Stimulated activated CD4-positive, alpha-beta T cell treated with anti-CD3 and anti-CD28 coated beads, Interleukin-1b, Interleukin-23, amount 100 ng/mL, for 48 hours (primary cell): Measurements from ENCODE around the gene RHOT1.
"Not testable (repeated sequence)": the region's sequence is repeated elsewhere in the genome, so short reads cannot be mapped to it uniquely, and the experiment has no call there.

ENCODE experiments used
- DNase-seq: peaks from one replicate; pipeline ENCODE4 v3.0.0-alpha.2; 2020

The RHOT1 gene

GRCh38 chr17:32240750-32241149 lies 98.4 kb downstream of the RHOT1 start:
- no peak for DNase-seq

GRCh38 chr17:32241640-32242039 lies 99.3 kb downstream of the RHOT1 start:
- no peak for DNase-seq

DNA sequence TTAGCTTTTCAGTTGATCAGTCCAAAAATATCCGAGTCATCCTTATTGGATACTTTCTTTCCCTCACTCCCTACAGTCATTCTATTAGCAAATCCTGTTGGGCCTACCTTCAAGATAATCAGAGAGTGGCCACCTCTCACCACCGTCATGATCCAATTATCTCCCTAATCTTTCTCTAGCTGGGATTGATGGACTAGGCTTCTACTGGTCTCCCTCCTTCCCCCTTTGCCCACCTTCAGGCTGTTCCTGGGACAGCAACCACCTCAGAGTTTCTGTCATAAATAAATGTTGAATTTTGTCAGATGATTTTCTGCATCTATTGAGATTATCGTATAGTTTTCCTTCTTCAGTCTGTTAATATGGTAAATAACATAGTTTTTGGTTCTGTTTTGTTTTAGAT lies 107.2 kb downstream of the RHOT1 start:
- no peak for DNase-seq

DNA sequence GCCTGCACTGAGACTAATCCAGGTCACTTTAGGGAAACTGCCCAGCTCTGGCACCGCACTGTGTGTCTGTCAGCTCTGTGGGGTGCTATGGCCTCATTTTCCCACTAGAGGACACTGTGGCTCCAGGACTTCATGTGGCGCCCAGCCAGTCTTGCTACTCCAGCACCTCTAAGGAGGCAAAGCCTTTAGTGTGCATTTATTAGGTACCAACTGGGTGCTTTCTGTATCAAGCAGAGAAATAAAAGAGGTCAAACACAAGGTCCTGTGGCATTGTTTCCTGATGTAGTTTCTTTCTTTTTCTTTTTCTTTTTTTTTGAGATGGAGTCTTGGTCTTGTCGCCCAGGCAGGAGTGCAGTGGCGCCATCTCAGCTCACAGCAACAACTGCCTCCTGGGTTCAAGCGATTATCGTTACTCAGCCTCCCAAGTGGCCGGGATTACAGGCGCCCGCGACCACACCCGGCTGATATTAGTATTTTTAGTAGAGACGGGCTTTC lies 110.9 kb downstream of the RHOT1 start:
- peak; percentile 76 for DNase-seq

- no peak for DNase-seq
Observed at GRCh38 chr17:32256012-32256700, 113.9 kb downstream of the RHOT1 start.

DNA sequence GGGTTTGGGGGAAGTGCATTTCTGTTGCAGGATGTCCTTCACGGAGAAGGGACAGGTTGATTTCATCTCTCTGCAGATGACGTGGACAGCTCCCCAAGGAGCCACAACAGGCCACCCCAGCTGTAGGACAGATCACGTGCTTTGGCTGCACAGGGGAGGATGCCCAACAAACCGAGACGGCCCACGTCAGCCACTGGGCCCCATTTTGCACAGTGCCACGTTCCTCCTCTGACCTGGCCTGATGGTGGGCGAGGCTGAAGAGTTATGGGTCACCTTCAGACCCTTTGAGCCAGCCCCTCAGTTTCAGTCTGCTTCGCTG lies 114.4 kb downstream of the RHOT1 start:
- DNase-seq = no peak

DNA sequence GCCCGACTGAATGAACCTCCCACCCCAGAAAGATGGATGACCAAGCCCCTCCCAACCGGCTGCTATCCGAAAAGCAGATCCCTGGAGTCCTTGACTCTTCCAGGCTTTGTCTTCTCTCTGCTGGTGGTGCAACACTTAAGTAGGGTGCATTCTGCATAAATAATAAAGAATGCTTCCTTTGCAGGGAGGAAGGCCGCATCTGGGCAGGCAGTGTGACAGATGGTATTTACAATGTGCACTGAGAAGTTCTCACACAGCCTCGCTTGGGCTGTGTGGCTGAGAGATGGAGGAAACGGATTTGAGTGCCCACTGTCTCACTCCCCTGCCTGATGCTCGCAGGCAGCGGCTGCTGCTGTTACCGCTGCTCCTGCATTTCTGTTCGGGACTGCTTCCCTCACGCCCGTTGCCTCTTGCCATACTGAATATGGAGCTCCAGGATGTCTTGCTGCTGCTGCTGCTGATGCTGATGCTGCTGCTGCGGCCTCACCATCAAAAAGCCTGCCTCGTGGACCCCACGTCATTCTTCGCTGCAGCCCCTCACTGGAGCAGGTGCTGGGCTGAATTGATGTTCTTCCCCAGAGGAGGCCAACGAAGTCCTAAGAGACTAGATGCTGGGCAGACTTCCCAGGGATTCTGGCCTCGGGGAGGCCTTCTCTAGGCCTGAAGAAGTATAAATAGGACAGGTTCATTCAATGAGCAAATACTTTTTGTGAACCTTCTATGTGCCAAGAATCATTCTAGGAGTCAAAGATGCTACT lies 116.3 kb downstream of the RHOT1 start:
- DNase-seq = no peak

DNA sequence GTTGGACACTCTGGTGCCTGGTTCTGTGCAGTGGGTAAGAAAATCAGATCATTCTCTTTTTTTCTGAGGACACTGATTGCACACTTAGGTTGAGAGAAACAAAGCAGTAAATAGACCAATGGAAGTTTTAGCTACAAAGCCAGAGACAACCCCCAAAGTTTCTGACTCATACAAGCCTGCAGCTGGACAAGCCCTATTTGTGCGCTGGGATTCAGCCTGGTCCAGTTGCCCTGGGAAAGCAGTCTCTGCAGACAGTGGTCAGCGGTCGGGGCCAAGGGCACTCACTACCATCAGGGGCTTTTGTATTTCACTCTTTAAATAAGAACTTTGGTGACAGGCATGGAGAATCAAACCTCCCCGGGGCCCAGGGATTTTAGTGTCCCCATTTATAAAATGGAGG lies 117.3 kb downstream of the RHOT1 start:
- no peak for DNase-seq

- no peak for DNase-seq
Observed at GRCh38 chr17:32261417-32261736, 119.1 kb downstream of the RHOT1 start.

DNA sequence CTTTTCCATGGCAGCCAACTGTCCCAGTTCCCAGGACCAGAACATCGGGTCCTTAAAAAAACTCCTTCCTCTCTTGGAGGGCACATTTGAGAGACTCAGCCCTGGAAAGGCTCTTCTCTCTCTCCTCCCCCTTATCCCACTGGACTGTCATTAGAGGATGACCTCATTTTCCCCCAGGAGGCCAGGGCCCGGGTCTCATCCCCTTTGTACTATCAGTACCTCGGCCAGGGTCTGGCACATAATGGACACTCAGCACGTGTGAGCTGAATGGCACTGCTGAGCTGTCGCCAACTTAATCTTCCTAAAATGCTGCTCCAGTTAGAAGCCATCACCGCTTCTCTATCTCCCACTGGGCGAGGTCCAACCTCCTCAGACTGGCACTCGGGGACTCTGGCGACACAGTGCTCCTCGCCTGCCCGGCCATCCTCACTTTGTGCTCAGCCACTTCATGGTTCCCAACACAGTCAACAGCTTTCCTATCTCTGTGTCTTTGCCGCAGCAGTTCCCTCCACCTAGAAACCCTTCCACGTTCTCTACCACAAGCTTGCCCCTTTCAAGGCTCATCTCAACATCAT lies 119.7 kb downstream of the RHOT1 start:
- no peak for DNase-seq

GRCh38 chr17:32263515-32263914 lies 121.2 kb downstream of the RHOT1 start:
- not testable (repeated sequence) for DNase-seq

DNA sequence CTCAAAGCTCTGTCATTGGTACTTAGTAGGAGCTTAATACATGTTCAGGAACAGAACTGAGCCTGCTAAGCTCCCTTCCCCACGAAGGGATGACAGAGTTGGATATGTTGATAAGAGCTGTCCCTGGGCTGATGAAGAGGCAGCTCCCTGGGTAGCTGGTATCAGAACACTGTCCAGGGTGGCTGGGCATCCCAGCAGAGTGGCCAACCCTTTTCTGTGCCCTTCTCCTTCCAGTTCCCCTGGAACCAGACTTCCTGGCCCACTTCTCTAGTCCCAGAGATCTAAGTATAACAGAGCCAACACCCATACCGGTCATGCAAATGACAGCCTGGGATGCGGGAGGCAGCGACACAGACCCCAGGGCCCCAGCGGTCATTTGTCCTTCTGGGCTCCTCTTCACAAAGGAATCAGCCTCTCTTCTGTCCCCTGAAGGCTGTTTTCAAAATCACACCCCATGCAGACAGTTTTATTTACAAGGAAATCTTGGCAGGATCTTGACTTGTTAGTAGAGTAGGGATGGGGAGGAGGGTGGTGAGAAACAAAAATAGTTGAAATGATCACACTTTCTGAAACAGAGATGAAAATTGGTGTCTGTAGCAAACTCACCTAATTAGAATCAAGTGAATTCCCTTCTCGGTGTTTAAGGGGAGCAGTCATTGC lies 122.0 kb downstream of the RHOT1 start:
- no peak for DNase-seq

DNA sequence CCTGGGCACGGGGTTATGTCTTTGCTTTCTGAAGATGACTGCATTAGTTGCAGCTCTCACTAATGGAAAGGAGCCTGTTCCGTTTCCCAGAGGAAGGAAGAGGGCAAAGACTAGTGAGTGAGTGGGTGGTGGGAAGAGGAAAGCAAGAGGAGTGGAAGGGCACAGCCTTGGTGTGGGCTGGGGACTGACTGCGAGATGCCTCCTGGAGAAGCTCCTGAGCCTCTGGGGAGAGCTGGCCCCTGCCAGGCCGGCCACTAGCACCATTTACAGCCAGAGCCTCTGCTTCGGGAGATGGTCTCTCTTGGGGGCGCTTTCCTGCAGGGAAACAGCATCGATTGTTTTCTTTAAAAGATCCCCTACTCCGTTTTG lies 122.5 kb downstream of the RHOT1 start:
- DNase-seq = no peak

DNA sequence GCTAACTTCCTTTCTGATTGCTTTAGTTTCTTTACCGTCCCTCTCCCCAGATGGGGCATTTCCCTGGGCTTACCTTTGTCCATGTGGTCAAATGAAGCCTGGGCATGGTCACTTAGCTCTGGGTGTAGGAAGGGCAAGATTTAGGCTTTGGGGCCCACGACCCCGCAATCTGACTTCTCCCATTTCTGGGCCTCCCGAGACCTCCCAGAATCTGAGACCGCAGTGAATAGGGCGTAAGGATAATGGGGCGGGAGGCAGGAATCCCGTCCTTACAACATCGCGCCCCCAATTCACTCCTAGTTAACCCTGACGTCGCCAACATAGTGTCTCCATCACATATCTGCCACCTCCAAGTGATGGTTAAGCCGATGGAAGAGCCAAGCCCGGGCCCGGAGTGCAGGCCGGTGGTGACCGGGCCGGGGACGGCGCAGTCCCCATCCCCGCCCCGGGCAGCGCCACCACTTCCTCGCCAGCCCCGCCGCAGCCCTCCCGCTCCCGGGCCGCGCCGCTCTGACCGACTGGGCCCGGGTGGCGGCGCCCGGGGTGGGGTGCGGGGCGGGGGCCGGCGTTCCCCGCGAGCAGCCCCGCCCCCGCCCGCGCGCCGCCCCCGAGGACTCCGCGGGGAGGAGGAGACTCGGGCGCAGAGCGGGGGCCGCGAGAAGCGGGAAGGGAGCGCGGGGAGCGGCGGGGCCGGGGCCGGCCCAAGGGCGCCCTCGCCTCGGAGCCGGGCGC lies 123.1 kb downstream of the RHOT1 start, which contains the start of gene RHBDL3:
Gene RHBDL3, plus strand, starts transcription at position 641 of the 732 bp plus-strand sequence. CDS start 358 bp downstream, outside the sequence.
- no peak for DNase-seq

DNA sequence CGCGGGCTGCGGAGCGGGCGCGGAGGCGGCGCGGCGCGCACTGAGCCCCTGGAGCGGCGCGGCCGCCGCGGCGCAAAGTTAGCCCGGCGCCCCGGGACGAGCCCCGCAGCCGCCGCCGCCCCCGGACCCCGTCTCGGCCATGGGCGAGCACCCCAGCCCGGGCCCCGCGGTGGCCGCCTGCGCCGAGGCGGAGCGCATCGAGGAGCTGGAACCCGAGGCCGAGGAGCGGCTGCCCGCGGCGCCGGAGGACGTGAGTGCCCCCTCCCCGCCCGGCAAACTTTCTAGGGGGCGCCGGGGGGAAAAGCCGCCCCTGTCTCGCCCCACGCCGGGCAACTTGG lies 123.7 kb downstream of the RHOT1 start:
- no peak for DNase-seq

GRCh38 chr17:32266389-32267301 lies 124.3 kb downstream of the RHOT1 start:
- no peak for DNase-seq

DNA sequence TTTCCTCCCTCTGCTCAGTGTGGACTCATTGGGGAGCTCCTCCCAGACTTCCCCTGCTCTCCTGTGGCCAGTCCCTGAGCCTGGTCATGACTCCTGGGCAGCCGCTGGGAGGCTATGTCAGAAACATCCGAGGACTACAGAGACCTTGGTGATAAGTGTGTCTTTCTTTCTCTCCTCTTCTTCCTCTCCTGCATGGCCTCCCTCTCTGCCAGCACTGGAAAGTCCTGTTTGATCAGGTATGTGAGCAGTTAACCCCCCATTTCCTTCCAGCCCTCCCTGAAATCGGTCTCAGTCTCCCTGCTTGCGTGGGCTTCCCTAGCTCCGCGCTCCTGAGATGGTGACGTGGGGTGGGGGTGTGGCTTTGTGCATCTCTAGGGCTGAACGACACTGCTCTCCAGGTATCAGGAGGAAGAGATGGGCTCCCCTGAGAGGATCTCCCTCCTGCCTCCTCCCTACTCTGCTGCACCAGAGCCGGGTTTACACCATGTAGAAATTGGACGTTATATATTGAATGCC lies 125.4 kb downstream of the RHOT1 start:
- DNase-seq = no peak

GRCh38 chr17:32268734-32269288 lies 126.5 kb downstream of the RHOT1 start:
- no peak for DNase-seq

GRCh38 chr17:32269377-32269776 lies 127.1 kb downstream of the RHOT1 start:
- no peak for DNase-seq

GRCh38 chr17:32271844-32272243 lies 129.5 kb downstream of the RHOT1 start:
- DNase-seq = no peak

- no peak for DNase-seq
Observed at GRCh38 chr17:32274101-32274500, 131.8 kb downstream of the RHOT1 start.

DNA sequence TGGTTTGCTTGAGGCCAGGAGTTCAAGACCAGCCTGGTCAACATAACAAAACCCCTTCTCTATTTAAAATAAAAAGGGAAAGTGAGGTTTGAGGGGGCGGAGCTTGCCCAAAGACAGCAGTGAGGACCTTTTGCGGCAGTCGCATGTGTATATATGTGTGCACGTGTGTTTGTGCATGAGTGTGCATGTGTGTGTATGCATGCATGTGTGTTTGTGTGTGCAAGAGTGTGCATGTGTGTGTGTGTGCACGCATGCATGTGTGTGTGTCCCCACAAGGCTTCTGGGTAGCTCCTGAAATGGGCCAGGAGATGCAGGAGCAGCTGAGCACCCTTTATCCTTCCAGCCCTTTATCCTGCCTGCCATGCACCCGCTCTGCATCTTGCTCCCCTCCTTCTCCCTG lies 132.3 kb downstream of the RHOT1 start:
- DNase-seq = no peak
